ENCODE measurements around the gene MVB12B.

The MVB12B gene

DNA sequence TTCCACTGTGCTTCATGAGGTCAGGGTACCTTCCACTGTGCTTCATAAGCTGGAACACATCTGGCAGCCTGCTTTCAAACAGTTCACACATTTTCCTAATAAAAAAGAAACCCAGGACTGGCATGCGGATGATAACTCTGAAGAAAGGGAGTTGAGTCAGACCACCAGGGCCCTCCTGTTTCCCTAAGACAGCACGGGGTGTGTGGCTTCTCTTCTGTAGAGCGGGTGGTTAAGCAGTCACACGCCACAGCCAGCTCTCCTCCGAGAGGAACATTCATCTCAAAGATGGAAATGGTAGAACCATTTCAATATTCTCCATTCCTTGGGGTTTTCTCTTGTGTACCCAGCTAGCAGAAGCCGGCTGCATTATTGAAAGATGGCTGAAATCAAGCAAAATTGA lies 159.0 kb downstream of the MVB12B start:
- TF ChIP-seq, protein P1, sequence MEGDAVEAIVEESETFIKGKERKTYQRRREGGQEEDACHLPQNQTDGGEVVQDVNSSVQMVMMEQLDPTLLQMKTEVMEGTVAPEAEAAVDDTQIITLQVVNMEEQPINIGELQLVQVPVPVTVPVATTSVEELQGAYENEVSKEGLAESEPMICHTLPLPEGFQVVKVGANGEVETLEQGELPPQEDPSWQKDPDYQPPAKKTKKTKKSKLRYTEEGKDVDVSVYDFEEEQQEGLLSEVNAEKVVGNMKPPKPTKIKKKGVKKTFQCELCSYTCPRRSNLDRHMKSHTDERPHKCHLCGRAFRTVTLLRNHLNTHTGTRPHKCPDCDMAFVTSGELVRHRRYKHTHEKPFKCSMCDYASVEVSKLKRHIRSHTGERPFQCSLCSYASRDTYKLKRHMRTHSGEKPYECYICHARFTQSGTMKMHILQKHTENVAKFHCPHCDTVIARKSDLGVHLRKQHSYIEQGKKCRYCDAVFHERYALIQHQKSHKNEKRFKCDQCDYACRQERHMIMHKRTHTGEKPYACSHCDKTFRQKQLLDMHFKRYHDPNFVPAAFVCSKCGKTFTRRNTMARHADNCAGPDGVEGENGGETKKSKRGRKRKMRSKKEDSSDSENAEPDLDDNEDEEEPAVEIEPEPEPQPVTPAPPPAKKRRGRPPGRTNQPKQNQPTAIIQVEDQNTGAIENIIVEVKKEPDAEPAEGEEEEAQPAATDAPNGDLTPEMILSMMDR (IDR thresholded peaks at IDR 0.05; ENCODE audit: control insufficient read depth, insufficient read depth, low read depth, low read length, missing control alignments), result no peak
- DNase-seq (ENCODE audit: low read depth), result no peak

DNA sequence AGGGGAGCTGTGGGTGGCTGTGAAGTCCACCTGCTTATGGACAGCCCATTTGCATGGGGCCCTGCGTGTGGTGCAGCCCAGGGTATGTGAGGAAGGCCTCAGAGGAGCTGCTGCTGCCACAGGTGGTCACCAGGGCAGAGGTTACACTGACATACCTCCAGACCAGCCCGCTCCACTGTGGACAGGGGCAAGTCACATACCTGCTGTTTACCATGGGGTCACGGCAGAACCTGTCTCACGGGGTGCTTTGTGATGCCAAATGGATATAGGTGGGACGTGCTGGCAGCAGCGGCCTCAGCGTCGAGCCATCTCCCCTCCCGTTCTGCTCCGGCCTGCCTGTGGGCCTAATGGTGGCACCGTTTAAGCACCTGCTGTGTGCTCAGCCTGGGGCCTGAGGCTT lies 159.6 kb downstream of the MVB12B start:
- no peak overlapping the region for H3K4me3 ChIP-seq (ENCODE audit: control insufficient read depth, low read depth, low read length)
- TF ChIP-seq, protein P1 (IDR thresholded peaks at IDR 0.05; ENCODE audit: control insufficient read depth, insufficient read depth, low read depth, low read length, missing control alignments), result no peak
- DNase-seq (ENCODE audit: low read depth), result no peak

More for the DNA sequence above, 159.0 kb downstream of the MVB12B start:
- H3K4me3 ChIP-seq (ENCODE audit: control insufficient read depth, low read depth, low read length), result no peak overlapping the region

DNA sequence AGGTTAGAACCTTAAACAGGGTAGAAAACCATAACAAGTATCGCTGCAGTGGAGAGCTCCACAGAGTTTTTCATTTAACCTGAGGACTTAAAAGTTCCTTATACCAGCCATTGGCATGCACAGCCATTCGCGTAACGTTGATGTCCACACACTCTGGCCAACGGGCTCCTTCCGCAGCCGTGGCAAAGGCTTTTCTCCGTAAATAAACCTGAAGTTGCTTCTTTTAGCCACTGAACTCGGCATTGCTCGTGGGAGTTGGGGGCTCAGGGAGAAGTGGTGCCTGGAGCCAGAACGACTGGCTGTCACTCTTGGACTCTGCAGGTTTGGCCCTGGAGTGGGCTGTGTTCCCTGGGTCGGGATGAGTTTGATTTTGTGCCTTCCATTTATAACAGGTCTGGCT lies 161.2 kb downstream of the MVB12B start:
- TF ChIP-seq, protein P1 (IDR thresholded peaks at IDR 0.05; ENCODE audit: control insufficient read depth, insufficient read depth, low read depth, low read length, missing control alignments), result no peak
- no peak overlapping the region for H3K4me3 ChIP-seq (ENCODE audit: control insufficient read depth, low read depth, low read length)
- no peak for DNase-seq (ENCODE audit: low read depth)

DNA sequence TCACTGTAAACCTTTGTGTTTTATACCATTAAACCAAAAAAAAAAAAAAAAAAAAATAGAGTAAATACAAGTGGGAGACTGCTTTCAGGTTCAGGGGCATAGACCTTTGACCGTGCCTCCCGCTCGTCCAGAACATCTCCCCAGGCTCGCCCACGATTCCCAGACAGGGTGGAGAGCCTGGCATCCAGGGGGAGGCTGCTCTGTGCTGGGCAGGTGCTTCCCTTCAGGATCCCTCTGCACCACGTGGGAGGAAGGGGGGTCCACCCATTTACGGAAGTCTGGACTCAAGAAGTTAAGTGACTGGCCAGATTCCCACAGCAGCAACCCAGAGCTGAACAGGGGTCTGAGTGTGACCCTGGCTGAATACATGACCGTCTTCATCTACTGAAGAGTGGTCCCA lies 161.7 kb downstream of the MVB12B start:
- DNase-seq (ENCODE audit: low read depth), result no peak
- TF ChIP-seq, protein P1 (IDR thresholded peaks at IDR 0.05; ENCODE audit: control insufficient read depth, insufficient read depth, low read depth, low read length, missing control alignments), result no peak

DNA sequence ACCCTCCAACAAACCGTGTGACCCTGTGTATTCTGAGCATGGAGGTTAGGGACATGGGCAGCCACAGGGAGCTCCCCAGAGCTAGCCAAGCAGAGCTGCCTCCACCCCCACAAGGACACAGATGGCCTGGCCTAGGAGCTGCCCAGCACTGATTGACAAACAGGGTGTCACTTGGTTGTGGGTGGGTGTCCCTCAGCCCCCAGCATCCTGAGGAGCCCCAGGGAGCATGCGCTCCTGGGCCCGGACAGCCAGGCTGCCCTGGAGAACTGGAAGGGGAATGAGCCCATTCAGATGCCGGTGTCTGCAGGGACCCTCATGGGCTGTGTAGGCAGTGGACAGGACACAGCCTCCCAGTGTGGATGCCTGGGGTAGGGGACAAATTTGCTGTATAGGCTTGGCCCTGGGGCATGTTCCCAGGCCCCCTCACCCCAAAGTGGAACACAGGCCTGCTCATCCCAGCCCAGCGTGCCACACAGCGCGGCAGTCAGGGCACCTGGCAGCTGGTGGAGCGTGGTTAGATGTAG lies 162.3 kb downstream of the MVB12B start:
- no peak overlapping the region for H3K4me3 ChIP-seq (ENCODE audit: control insufficient read depth, low read depth, low read length)
- TF ChIP-seq, protein P1 (IDR thresholded peaks at IDR 0.05; ENCODE audit: control insufficient read depth, insufficient read depth, low read depth, low read length, missing control alignments), result no peak
- DNase-seq (ENCODE audit: low read depth), result no peak

More for the DNA sequence above, 161.7 kb downstream of the MVB12B start:
- H3K4me3 ChIP-seq (ENCODE audit: control insufficient read depth, low read depth, low read length), result no peak overlapping the region

DNA sequence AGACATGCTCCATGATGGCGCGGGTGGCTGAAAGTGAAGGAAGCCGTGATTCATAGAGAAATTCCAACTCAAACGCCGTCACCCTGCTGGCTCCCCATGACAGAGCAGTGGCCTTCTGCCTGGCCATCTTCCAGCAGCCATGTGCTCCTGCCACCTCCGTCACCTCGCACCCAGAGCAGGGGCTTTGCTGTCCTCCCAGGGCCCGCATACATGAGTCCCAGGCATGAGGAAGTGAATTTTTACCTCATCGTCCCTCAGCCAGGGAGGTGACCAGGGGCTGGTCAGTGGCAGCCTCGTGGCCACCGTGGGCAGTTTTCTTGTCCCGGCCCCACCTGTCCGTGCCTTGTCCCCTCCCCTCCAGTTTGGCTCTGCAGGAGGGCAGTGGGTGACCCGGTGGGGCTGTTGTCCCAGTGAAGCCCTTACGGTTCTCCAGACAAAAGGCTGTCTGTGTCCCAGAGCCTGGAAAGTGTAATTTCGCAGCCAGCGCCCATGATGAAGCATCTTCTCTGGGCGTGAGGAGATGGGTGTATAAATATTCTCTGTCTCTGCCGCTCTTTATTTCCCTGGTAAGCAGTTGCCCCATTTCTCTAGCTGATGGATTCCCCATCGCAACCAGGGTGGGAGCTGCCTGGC lies 163.1 kb downstream of the MVB12B start:
- no peak for DNase-seq (ENCODE audit: low read depth)
- TF ChIP-seq, protein P1 (IDR thresholded peaks at IDR 0.05; ENCODE audit: control insufficient read depth, insufficient read depth, low read depth, low read length, missing control alignments), result no peak
- no peak overlapping the region for H3K4me3 ChIP-seq (ENCODE audit: control insufficient read depth, low read depth, low read length)

Data from AG09309 (cell line).